ES-I3 (cell line): ENCODE measurements around the gene GET3.
"Not testable (repeated sequence)": the region's sequence is repeated elsewhere in the genome, so short reads cannot be mapped to it uniquely, and the experiment has no call there.

ENCODE experiments used
- H3K36me3 ChIP-seq: 2 replicates; pipeline ENCODE4 v1.6.1; 2013; ENCODE audit warnings: mild to moderate bottlenecking, low read length, control low read depth, moderate library complexity; ENCODE audit not compliant: insufficient read depth
- H3K4me1 ChIP-seq: 2 replicates; pipeline ENCODE4 v1.6.1; 2013; ENCODE audit warnings: mild to moderate bottlenecking, control low read depth, low read length; ENCODE audit not compliant: insufficient read depth
- H3K9ac ChIP-seq: 2 replicates; pipeline ENCODE4 v1.6.1; 2013; ENCODE audit warnings: low read depth, mild to moderate bottlenecking, low read length, moderate library complexity
- H3K9me3 ChIP-seq: 2 replicates; pipeline ENCODE4 v1.6.1; 2013; ENCODE audit warnings: mild to moderate bottlenecking, low read length, moderate library complexity; ENCODE audit not compliant: control insufficient read depth, insufficient read depth

GET3 gene

DNA sequence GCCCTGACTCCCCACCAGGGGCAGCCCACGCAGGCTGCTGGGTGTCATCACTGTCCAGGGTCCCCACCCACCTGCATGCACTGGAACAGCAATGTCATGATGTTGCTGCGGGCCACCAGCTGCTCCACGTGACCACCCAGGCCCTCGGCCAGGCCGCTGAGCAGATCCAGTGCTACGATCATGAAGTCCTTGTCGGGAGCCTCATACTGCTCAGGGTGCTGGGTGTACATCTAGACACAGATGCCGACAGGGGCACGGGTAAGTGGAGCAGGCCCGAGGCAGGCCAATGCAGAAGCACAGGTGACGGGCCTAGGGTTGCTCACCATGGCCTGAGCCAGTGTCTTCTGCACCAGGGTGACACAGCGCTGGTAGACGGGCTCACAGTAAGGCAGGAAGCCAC, 32.1 kb upstream of the GET3 start:
- H3K9ac ChIP-seq: no peak overlapping the region
- peaks cover 12% of the 10 kb centered on the region for H3K36me3 ChIP-seq
- no peaks in the 10 kb centered on the region for H3K4me1 ChIP-seq
- no peaks in the 10 kb centered on the region for H3K9me3 ChIP-seq

DNA sequence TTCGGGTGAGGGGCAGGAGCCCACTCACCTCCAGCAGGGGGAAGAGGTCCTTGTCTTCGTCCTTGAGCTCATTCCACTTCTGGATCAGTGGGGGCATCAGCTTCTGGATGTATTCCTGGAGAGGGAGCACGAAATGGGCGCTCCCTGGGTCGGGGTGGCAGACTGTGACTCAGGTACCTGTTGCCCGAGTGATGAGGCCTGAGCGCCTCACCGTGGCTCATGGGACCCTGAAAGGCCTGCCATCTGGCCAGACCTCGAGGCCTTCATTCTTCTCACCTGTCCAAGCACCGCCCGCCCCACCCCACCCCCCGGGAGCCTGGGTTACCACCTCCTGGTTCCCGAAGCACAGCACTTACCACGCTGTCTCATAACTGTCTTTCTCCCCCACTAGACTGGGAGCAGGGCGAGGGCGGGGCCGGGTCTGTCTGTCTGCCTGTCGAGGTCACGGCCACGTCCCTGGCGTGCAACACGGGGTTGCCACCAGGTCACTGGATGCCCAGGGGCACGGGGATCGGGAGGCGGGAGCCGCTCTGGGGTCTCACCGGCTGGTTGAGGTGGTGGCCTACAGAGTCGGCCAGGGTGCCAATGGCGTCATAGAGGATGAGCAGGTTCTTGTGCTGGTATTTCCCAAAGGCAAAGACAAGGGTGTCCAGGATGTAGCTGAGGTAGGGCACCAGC, 31.5 kb upstream of the GET3 start:
- Histone ChIP-seq H3K9ac (no peak overlapping the region), H3K4me1 (no peaks in the 10 kb centered on the region), H3K36me3 (peaks cover 17% of the 10 kb centered on the region), H3K9me3 (no peaks in the 10 kb centered on the region)

DNA sequence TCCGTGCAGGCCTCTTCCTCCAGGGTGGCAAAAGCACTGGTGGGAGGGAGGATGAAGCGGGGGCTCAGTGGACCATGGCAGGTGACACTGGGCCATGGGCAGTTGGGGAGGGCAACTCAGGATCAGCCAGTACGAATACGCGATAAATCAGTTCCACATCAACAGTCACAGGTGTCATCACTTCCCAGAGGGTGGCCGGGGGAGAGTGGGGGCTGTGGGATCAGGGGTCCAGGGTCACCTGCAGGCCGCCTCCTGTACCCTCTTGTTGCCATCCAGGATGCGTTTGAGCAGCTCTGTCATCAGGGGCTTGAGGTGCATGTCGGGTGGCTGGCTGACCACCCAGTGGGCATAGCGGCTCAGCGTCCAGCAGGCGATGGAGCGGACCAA, 31.0 kb upstream of the GET3 start:
- no peak overlapping the region for H3K9ac ChIP-seq

DNA sequence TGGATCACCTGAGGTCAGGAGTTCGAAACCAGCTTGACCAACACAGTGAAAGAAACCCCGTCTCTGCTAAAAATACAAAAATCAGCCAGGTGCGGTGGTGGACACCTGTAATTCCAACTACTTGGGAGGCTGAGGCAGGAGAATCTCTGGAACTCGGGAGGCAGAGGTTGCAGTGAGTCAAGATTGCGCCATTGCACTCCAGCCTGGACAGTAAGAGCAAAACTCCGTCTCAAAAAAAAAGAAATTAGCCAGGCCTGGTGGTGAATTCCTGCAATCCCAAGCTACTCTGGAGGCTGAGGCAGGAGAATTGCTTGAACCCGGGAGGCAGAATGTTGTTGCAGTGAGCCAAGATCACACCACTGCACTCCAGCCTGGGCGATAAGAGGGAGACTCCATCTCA, 28.7 kb upstream of the GET3 start:
- no peaks in the 10 kb centered on the region for H3K9me3 ChIP-seq
- no peak overlapping the region for H3K9ac ChIP-seq
- H3K4me1 ChIP-seq: no peaks in the 10 kb centered on the region
- peaks cover 20% of the 10 kb centered on the region for H3K36me3 ChIP-seq

More for the DNA sequence above, 31.0 kb upstream of the GET3 start:
- Histone ChIP-seq H3K36me3 (peaks cover 20% of the 10 kb centered on the region), H3K4me1 (no peaks in the 10 kb centered on the region), H3K9me3 (no peaks in the 10 kb centered on the region)

DNA sequence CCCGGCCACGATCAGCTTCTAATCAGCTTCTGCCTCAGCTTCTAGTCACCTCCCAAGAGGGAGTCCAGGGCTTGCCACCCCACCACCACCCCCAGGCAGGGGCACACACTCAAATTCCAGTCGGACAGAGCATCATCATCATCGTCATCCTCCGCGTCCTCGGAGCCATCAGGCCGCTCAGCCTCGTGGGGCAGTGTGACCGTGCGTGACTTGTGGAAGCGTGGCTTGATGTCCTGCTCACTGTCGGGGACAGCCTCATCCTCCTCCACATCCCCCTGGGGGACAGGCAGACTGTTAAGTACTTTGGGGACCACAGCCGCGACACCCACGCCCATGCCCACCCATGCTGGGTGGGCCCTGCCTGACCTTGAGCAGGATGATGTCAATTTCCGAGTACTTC, 26.1 kb upstream of the GET3 start:
- Histone ChIP-seq H3K9me3 (no peaks in the 10 kb centered on the region), H3K9ac (no peak overlapping the region), H3K36me3 (peaks cover 25% of the 10 kb centered on the region), H3K4me1 (no peaks in the 10 kb centered on the region)

DNA sequence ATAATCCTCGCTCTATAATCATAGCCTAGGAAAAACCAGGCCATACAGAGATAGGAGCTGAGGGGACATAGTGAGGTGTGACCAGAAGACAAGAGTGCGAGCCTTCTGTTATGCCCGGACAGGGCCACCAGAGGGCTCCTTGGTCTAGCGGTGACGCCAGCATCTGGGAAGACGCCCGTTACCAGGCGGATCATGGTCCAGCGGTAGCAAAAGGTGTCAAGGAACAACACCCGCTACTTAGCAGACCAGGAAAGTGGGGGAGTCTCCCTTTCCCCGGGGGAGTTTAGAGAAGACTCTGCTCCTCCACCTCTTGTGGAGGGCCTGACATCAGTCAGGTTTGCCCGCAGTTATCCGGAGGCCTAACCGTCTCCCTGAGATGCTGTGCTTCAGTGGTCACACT, 25.2 kb upstream of the GET3 start:
- not testable (repeated sequence) for H3K9me3 ChIP-seq, H3K4me1 ChIP-seq
- peaks cover 31% of the 10 kb centered on the region for H3K36me3 ChIP-seq

DNA sequence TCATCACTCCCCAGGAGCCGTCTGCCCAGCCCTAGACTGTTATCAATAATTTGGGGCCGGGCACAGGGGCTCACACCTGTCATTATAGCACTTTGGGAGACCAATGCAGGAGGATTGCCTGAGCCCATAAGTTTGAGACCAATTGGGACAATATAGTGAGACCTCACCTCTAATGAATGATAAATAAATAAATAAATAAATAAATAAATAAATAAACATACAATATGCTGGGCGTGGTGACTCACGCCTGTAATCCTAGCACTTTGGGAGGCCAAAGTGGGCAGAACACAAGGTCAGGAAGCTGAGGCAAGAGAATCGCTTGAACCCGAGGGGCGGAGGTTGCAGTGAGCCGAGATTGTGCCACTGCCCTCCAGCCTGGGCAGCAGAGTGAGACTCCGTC, 24.0 kb upstream of the GET3 start:
- not testable (repeated sequence) for H3K4me1 ChIP-seq, H3K9ac ChIP-seq, H3K9me3 ChIP-seq
- H3K36me3 ChIP-seq: peaks cover 31% of the 10 kb centered on the region

More for the DNA sequence above, 25.2 kb upstream of the GET3 start:
- not testable (repeated sequence) for H3K9ac ChIP-seq

DNA sequence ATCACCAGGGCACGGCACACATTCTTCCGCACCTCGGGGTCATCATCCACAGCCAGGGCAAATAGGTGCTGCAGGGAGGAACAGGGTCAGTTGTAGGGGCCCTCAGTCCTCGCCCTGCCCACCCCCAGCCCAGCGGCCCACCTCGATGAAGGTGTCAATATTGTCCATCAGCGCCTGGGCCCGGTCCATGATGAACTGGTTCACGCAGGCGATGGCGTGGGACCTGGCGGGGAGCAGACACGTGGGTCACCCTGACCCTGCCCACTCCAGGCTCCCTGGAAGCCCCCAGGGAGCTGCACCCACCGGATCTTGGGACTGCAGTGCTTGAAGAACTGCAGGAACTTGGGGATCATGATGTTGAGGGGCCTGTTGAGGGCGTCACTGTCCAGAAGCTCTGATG, 22.2 kb upstream of the GET3 start:
- peaks cover under 1% of the 10 kb centered on the region; the same call in 1 of the 2 replicates for H3K4me1 ChIP-seq
- H3K9me3 ChIP-seq: no peaks in the 10 kb centered on the region
- H3K36me3 ChIP-seq: peaks cover 33% of the 10 kb centered on the region
- no peak overlapping the region for H3K9ac ChIP-seq

DNA sequence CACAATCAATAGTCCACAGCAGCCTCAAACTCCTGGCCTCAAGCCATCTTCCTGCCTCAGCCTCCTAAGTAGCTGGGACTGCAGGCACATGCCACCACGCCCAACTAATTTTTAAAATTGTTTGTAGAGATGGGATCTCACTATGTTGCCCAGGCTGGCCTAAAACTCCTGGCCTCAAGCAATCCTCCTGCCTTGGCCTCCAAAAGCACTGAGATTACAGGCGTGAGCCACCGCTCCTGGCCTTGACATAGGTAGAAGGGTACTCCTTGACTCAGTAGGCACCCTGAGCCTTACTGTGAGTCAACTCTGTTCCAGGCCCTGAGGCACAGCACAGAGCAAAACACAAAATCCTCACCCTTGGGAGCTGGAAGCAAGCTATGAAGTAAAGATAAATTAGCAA, 21.4 kb upstream of the GET3 start:
- H3K36me3 ChIP-seq: peaks cover 27% of the 10 kb centered on the region
- no peak overlapping the region for H3K9ac ChIP-seq
- no peaks in the 10 kb centered on the region for H3K9me3 ChIP-seq
- peaks cover 4% of the 10 kb centered on the region; the same call in 1 of the 2 replicates for H3K4me1 ChIP-seq

DNA sequence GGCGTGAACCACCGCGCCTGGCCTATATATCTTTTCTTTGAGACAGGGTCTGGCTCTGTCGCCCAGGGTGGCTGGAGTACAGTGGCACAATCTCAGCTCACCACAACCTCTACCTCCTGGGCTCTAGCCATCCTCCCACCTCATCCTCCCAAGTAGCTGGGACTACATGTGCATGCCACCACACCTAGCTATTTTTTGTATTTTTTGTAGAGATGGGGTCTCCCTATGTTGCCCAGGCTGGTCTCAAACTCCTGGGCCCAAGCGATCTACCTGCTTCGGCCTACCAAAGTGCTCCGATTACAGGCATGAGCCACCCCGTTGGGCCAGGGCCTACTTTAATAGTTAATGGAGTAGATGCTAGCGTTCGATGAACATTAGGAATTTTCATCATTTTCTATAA, 17.0 kb upstream of the GET3 start:
- H3K9me3 ChIP-seq: no peaks in the 10 kb centered on the region
- H3K36me3 ChIP-seq: peaks cover 15% of the 10 kb centered on the region
- peaks cover 4% of the 10 kb centered on the region; the same call in 1 of the 2 replicates for H3K4me1 ChIP-seq
- H3K9ac ChIP-seq: peak overlapping the region; percentile 83

DNA sequence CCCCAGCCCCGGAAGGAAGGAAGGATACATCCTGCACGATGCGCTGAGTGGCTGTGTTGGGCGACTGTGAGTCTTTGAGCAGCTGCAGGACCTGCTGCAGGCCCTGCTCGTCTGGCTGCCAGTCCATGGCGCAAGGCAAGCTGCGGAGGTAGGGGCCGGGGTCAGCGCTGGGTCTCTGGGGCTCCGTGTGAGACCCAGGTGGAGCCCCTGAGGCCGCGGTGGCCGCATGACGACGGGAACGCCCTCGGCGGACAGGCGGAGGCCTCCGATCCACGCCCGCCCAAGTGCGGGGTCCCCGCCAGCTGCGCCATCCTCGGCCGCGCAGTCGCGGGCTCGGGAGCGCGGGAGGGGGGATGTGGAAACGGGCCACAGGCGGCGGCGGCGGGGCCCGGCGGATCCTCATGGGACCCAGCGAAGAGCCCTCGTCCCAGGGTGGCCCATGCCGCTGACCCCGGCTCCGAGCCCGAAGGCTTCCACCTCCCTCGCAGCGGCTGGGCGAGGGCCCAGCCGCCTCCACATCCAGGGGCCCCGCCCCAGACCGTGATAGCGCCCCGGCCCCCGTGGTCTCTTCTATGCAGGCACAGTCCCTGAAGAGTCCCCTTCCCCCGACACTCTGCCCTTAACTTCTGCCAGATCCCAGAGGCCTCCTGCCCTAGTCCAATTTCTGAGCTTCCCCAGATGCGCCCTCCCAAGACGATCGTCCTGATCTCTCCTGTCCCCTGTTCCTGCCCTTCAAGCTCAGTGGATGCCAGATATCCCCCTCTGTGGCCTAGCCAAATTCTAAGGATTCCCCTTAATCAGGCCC, 16.2 kb upstream of the GET3 start:
- Histone ChIP-seq H3K36me3 (peaks cover 13% of the 10 kb centered on the region), H3K9ac (peak overlapping the region; percentile 83), H3K4me1 (peaks cover 4% of the 10 kb centered on the region; the same call in 1 of the 2 replicates), H3K9me3 (no peaks in the 10 kb centered on the region)

DNA sequence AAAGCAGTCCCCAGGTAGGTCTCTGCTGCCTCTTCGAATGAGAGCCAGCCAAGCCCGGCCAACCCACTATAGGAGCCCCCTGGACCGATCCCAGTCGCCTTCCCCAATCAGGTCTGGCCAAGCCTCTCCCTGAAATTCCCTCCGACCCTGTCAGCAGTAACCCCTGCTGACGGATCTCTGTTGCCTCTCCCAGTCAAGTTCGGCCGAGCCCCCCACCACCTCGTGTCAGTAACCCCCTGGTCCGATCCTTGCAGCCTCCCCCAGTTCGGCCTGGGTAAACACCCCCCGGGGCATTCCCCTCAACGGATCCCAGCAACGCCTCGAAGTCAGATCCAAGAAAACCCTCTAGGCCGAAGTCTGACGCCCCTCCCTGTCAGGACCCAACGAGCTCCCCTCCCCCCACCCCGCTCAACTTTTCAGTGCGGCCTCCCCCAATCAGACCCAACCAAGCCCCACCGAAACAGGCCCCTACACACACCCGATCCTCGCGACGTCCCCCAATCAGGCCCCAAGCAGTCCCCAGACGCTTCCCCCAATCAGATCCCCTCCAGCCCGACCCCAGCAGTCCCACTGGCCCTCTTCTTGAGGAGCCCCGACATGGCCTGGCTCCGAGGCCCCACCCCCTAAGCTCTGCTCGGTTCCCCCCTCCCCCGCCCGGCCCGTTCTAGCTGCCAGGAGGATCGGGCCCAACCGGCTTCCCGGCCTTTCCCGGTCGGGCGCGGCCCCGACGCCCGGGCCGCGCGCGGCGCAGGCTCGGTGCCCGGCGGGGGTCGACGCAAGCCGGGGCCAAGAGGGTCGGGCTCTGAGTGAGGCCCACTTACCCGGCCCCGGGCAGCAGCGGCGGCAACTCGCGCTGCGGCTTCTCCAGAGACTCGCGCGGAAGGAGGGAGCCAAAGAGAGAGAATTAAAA, 15.4 kb upstream of the GET3 start:
- H3K9me3 ChIP-seq: no peaks in the 10 kb centered on the region

DNA sequence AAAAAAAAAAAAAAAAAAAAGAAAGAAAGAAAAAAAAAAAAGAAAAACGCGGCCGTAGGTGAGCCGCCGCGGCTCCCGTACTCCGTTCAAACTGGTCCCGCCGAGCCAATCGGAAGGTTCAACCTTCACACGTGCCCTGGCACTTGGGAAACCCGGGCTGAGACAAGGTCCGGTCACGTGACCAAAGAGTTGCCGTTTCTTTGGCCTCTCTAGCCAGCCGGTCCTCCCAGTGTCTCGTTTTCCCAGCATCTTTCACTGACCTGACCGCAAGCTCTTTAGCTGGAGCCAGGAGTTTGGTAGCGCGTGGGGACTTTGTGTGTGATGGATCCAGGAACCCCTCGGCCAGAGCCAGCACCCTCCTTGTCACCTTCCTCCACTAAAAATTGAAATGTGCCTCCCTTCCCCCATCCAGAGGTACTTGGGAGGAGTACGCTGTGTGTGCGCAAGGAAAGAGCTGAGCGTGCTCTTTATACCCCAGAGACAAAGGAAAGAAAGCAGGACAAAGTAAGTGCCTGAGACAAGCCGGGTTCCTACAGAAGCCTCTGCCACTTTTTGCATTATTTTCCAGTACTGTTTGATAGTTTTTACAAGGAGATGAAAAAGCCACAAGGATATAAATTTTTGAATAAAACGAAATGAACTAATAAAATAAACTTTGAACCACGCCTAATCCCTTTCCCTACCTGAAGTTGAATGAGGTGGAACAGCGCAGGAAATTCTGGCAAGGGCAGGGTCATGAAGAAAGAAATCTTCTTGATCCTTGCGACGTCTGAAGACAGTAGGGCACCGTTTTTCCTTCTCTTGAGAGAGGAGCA, 14.5 kb upstream of the GET3 start:
- H3K4me1 ChIP-seq: peaks cover 4% of the 10 kb centered on the region; the same call in 1 of the 2 replicates
- peaks cover 7% of the 10 kb centered on the region for H3K36me3 ChIP-seq
- peak overlapping the region; percentile 83 for H3K9ac ChIP-seq
- H3K9me3 ChIP-seq: no peaks in the 10 kb centered on the region

More for the DNA sequence above, 15.4 kb upstream of the GET3 start:
- Histone ChIP-seq H3K4me1 (peaks cover 4% of the 10 kb centered on the region; the same call in 1 of the 2 replicates), H3K36me3 (peaks cover 8% of the 10 kb centered on the region), H3K9ac (peak overlapping the region; percentile 83)

DNA sequence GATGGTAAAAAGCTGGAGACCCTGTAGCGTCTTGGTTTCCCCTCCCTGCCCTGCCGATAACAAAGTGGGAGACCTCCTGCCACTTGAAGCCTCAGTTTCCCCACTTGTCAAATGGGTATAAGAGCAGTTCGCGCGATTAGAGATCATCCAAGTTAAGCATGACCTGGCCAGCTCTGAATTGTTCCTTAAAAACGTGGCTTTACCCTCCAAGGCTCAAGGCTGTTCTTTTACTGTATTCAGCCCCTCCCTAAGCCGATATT, 14.0 kb upstream of the GET3 start:
- Histone ChIP-seq H3K36me3 (peaks cover 7% of the 10 kb centered on the region), H3K9ac (peak overlapping the region; percentile 83), H3K4me1 (peaks cover 4% of the 10 kb centered on the region; the same call in 1 of the 2 replicates), H3K9me3 (no peaks in the 10 kb centered on the region)
